Liver (tissue), 9 donors: ENCODE results near the gene S100PBP. TPM values are rescaled to one million over a fixed set of nuclear protein-coding genes. Genes with fewer than 3 reads are reported as not detected.

Experiments used
- DNase-seq: peaks from one replicate; pipeline ENCODE4 v3.0.0-alpha.2; 2017; ENCODE audit warnings: low spot score
- H3K27ac ChIP-seq, 2 donors: one replicate each; pipeline ENCODE4 v1.7.0; 2013; ENCODE audit warnings: inconsistent platforms in 2 of 2, low read length in 2 of 2, control low read depth in 1 of 2, low read depth in 1 of 2, mild to moderate bottlenecking in 1 of 2
- H3K27me3 ChIP-seq, 4 donors: one replicate each; pipeline versions ENCODE4 v1.6.1 to v1.7.0; 2013; ENCODE audit warnings: low read length in 3 of 4, inconsistent platforms in 1 of 4, mild to moderate bottlenecking in 1 of 4, moderate library complexity in 1 of 4; ENCODE audit not compliant: control insufficient read depth in 4 of 4, insufficient read depth in 4 of 4
- H3K36me3 ChIP-seq, 4 donors: one replicate each; pipeline versions ENCODE4 v1.6.1 to v1.7.0; 2013; ENCODE audit warnings: low read length in 3 of 4, mild to moderate bottlenecking in 3 of 4, low read depth in 1 of 4, moderate library complexity in 1 of 4; ENCODE audit not compliant: control insufficient read depth in 4 of 4, insufficient read depth in 3 of 4
- H3K4me1 ChIP-seq, 4 donors: one replicate each; pipeline versions ENCODE4 v1.6.1 to v1.7.0; 2013; ENCODE audit warnings: low read length in 3 of 4, mild to moderate bottlenecking in 3 of 4, moderate library complexity in 1 of 4; ENCODE audit not compliant: control insufficient read depth in 4 of 4, insufficient read depth in 4 of 4
- H3K4me3 ChIP-seq, 3 donors: one replicate each; pipeline versions ENCODE4 v1.6.1 to v1.7.0; 2013; ENCODE audit warnings: low read length in 3 of 3, control low read depth in 1 of 3, low read depth in 1 of 3, mild to moderate bottlenecking in 1 of 3
- H3K9ac ChIP-seq, 2 donors: one replicate each; pipeline ENCODE4 v1.7.0; 2013; ENCODE audit warnings: low read length in 2 of 2, mild to moderate bottlenecking in 2 of 2, moderate library complexity in 2 of 2, control low read depth in 1 of 2, low read depth in 1 of 2
- H3K9me3 ChIP-seq, 4 donors: one replicate each; pipeline versions ENCODE4 v1.6.1 to v1.7.0; 2013; ENCODE audit warnings: low read length in 3 of 4; ENCODE audit not compliant: control insufficient read depth in 4 of 4
- CTCF ChIP-seq: fragments of 150-350 bp; IDR thresholded peaks from 2 replicates; pipeline ENCODE4 v1.5.1; 2017; ENCODE audit warnings: improper control_type of control experiment, low read depth, low read length; ENCODE audit not compliant: missing input control
- EGR1 ChIP-seq, 2 donors: IDR thresholded peaks; 2 replicates each; pipeline ENCODE4 v1.6.1; 2016 to 2018; ENCODE audit warnings: antibody characterized with exemption in 2 of 2, low read depth in 2 of 2
- GABPA ChIP-seq, 2 donors: IDR thresholded peaks in 1 of 2; conservative IDR thresholded peaks in 1 of 2; 2 replicates each; pipeline ENCODE4 v1.6.1; 2016; ENCODE audit warnings: antibody characterized with exemption in 2 of 2, mild to moderate bottlenecking in 1 of 2, moderate library complexity in 1 of 2
- HNF4A ChIP-seq, 2 donors: conservative IDR thresholded peaks; 2 replicates each; pipeline ENCODE4 v1.6.1; 2016; ENCODE audit warnings: antibody characterized with exemption in 2 of 2, mild to moderate bottlenecking in 2 of 2
- JUND ChIP-seq, 2 donors: IDR thresholded peaks; 2 replicates each; pipeline ENCODE4 v1.6.1; 2016; ENCODE audit warnings: antibody characterized with exemption in 2 of 2
- MAX ChIP-seq: IDR thresholded peaks from 2 replicates; pipeline ENCODE4 v1.6.1; 2016; ENCODE audit warnings: antibody characterized with exemption
- NR2F2 ChIP-seq: IDR thresholded peaks from 2 replicates; pipeline ENCODE4 v1.6.1; 2016; ENCODE audit warnings: antibody characterized with exemption
- SP1 ChIP-seq: IDR thresholded peaks from 2 replicates; pipeline ENCODE4 v1.6.1; 2018; ENCODE audit warnings: antibody characterized with exemption, mild to moderate bottlenecking
- TAF1 ChIP-seq: conservative IDR thresholded peaks from 2 replicates; pipeline ENCODE4 v1.6.1; 2016; ENCODE audit warnings: antibody characterized with exemption, mild to moderate bottlenecking
- YY1 ChIP-seq: IDR thresholded peaks from 2 replicates; pipeline ENCODE4 v1.6.1; 2016; ENCODE audit warnings: antibody characterized with exemption, mild to moderate bottlenecking
- ZBTB33 ChIP-seq: IDR thresholded peaks from 2 replicates; pipeline ENCODE4 v1.6.1; 2016; ENCODE audit warnings: antibody characterized with exemption
- WGBS: extraction: QIAGEN DNeasy Blood & Tissue Kit; methylation state at CpG from one replicate; pipeline ENCODE4 v1.1.7; 2013; 5-methylcytosine and 5-hydroxymethylcytosine counted together
- polyA plus RNA-seq, 2 donors: library from polyadenylated mRNA; stranded (reverse) in 1 of 2; unstranded in 1 of 2; fragments of 200-250 nt in 1 of 2; fragments of >200 nt in 1 of 2; fragmentation: Nextera tagmentation in 1 of 2; extraction: Ambion mirVana in 1 of 2; gene quantifications; one replicate each; pipeline versions ENCODE4 v1.2.1 to v1.2.3, GENCODE V29; 2013 to 2015
- total RNA-seq, 2 donors: library from RNA; depleted of rRNA; stranded (reverse); fragments of >200 nt; gene quantifications; one replicate each; pipeline ENCODE4 v1.2.3, GENCODE V29; 2014
- donor health status: healthy.
- donor health status: healthy.
- donor health status: healthy.
- donor health status: healthy.
- donor health status: healthy.

Gene S100PBP
- total and polyA plus RNA-seq, 4 donors: 1.9 to 24.8 (median 11.1) TPM

GRCh38 chr1:32770221-32770731 is 47.2 kb upstream of the S100PBP start:
- no peaks in the 10 kb centered on the region for H3K27me3 ChIP-seq
- DNase-seq: no peak
- H3K4me1 ChIP-seq: peaks cover 0 to 6% (median 0%) of the 10 kb centered on the region in 4 donors
- H3K9ac ChIP-seq: no peak overlapping the region
- no peak overlapping the region for H3K27ac ChIP-seq
- peaks cover 6 to 31% (median 7%) of the 10 kb centered on the region in 4 donors for H3K36me3 ChIP-seq
- 96% methylated on average over 25 of the region's 25 CpGs for WGBS
- no peaks in the 10 kb centered on the region for H3K9me3 ChIP-seq
- TF ChIP-seq SP1 (no peak), JUND (IDR thresholded peaks at IDR 0.05) (no peak), GABPA (IDR thresholded peaks at IDR 0.05 in 1 of 2, conservative IDR thresholded peaks at IDR 0.05 in 1 of 2) (no peak), TAF1 (no peak)
- no peak overlapping the region for H3K4me3 ChIP-seq

- H3K27ac ChIP-seq: no peak overlapping the region
Observed at GRCh38 chr1:32770741-32771548, 46.5 kb upstream of the S100PBP start.

More at GRCh38 chr1:32770741-32771548, 46.5 kb upstream of the S100PBP start:
- TF ChIP-seq YY1: no peak
- TF ChIP-seq EGR1 (IDR thresholded peaks at IDR 0.05; ENCODE audit: low read depth in 2 of 2): no peak
- no peak for TF ChIP-seq MAX
- TF ChIP-seq CTCF: no peak
- no peak for TF ChIP-seq GABPA (IDR thresholded peaks at IDR 0.05 in 1 of 2, conservative IDR thresholded peaks at IDR 0.05 in 1 of 2)
- TF ChIP-seq SP1: no peak
- no peak for TF ChIP-seq HNF4A (conservative IDR thresholded peaks at IDR 0.05)
- TF ChIP-seq NR2F2: no peak
- TF ChIP-seq ZBTB33: no peak
- DNase-seq: no peak
- 89% methylated on average over 18 of the region's 18 CpGs for WGBS
- H3K4me1 ChIP-seq: peaks cover 0 to 6% (median 0%) of the 10 kb centered on the region in 4 donors
- peaks cover 12 to 38% (median 13%) of the 10 kb centered on the region in 4 donors for H3K36me3 ChIP-seq
- H3K27me3 ChIP-seq: no peaks in the 10 kb centered on the region
- H3K9ac ChIP-seq: no peak overlapping the region
- no peaks in the 10 kb centered on the region for H3K9me3 ChIP-seq
- H3K4me3 ChIP-seq: no peak overlapping the region
